Mucosa of stomach (tissue), 1 donor: Measurements from ENCODE around the gene LSM5.
"Not testable (repeated sequence)": the region's sequence is repeated elsewhere in the genome, so short reads cannot be mapped to it uniquely, and the experiment has no call there.

Experiments
- H3K27me3 ChIP-seq: one replicate; pipeline ENCODE4 v1.7.0; 2013; ENCODE audit warnings: mild to moderate bottlenecking, low read length; ENCODE audit not compliant: control insufficient read depth, insufficient read depth
- H3K36me3 ChIP-seq: one replicate; pipeline ENCODE4 v1.7.0; 2013; ENCODE audit warnings: low read length; ENCODE audit not compliant: control insufficient read depth, insufficient read depth
- H3K4me1 ChIP-seq: one replicate; pipeline ENCODE4 v1.7.0; 2013; ENCODE audit warnings: mild to moderate bottlenecking, low read length; ENCODE audit not compliant: control insufficient read depth, insufficient read depth
- H3K4me3 ChIP-seq: one replicate; pipeline ENCODE4 v1.7.0; 2013; ENCODE audit warnings: low read length
- H3K9ac ChIP-seq: one replicate; pipeline ENCODE4 v1.7.0; 2013; ENCODE audit warnings: mild to moderate bottlenecking, low read length, moderate library complexity
- H3K9me3 ChIP-seq: one replicate; pipeline ENCODE4 v1.7.0; 2013; ENCODE audit warnings: mild to moderate bottlenecking, low read length, moderate library complexity; ENCODE audit not compliant: control insufficient read depth
- donor health status: Pancreatic carcinoma.

Gene LSM5

DNA sequence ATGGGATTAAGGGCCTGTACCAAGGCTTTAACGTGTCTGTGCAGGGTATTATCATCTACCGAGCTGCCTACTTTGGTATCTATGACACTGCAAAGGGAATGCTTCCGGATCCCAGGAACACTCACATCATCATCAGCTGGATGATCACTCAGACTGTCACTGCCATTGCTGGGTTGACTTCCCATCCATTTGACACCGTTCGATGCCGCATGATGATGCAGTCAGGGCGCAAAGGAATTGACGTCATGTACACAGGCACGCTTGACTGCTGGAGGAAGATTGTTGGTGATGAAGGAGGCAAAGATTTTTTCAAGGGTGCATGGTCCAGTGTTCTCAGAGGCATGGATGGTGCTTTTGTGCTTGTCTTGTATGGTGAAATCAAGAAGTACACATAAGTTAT lies 18.2 kb downstream of the LSM5 start:
- Histone ChIP-seq H3K36me3 (no peaks in the 10 kb centered on the region), H3K4me3 (no peak overlapping the region), H3K9ac (no peak overlapping the region), H3K9me3 (no peaks in the 10 kb centered on the region), H3K27me3 (no peaks in the 10 kb centered on the region), H3K4me1 (no peaks in the 10 kb centered on the region)

DNA sequence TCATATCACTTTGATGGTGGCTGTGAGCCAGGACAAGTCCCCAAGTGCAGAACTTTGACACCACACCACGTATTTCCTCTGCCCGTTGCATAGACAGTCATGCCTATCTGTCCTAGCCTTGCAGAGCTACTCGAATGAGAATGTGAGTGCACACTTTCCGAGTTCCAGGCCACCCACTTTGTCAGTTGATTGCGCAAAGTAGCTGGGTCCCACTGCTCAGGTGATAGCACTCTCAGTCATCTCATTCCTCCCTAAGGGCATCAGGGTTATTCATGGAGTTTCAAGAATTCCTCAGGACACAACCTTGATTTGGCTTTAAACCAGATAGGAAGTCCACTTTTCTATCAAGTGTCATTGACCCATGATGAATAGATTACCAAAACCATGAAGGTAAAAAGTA lies 19.3 kb downstream of the LSM5 start:
- H3K27me3 ChIP-seq = no peaks in the 10 kb centered on the region
- H3K9me3 ChIP-seq = no peaks in the 10 kb centered on the region
- no peaks in the 10 kb centered on the region for H3K36me3 ChIP-seq
- H3K4me1 ChIP-seq = no peaks in the 10 kb centered on the region
- H3K4me3 ChIP-seq = no peak overlapping the region
- no peak overlapping the region for H3K9ac ChIP-seq

DNA sequence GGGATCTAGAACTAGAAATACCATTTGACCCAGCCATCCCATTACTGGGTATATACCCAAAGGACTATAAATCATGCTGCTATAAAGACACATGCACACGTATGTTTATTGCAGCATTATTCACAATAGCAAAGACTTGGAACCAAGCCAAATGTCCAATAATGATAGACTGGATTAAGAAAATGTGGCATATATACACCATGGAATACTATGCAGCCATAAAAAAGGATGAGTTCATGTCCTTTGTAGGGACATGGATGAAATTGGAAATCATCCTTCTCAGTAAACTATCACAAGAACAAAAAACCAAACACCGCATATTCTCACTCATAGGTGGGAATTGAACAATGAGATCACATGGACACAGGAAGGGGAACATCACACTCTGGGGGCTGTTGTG lies 20.2 kb downstream of the LSM5 start:
- H3K4me1 ChIP-seq, H3K36me3 ChIP-seq, H3K9ac ChIP-seq, H3K4me3 ChIP-seq, H3K27me3 ChIP-seq, H3K9me3 ChIP-seq: not testable (repeated sequence)

DNA sequence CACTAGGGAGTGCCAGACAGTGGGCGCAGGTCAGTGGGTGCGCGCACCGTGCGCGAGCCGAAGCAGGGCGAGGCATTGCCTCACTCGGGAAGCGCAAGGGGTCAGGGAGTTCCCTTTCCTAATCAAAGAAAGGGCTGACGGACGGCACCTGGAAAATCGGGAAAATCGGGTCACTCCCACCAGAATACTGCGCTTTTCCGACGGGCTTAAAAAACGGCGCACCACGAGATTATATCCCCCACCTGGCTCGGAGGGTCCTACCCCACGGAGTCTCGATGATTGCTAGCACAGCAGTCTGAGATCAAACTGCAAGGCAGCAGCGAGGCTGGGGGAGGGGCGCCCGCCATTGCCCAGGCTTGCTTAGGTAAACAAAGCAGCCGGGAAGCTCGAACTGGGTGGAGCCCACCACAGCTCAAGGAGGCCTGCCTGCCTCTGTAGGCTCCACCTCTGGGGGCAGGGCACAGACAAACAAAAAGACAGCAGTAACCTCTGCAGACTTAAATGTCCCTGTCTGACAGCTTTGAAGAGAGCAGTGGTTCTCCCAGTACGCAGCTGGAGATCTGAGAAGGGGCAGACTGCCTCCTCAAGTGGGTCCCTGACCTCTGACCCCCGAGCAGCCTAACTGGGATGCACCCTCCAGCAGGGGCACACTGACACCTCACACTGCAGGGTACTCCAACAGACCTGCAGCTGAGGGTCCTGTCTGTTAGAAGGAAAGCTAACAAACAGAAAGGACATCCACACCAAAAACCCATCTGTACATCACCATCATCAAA lies 25.4 kb downstream of the LSM5 start:
- H3K27me3 ChIP-seq, H3K9me3 ChIP-seq, H3K4me3 ChIP-seq: not testable (repeated sequence)

DNA sequence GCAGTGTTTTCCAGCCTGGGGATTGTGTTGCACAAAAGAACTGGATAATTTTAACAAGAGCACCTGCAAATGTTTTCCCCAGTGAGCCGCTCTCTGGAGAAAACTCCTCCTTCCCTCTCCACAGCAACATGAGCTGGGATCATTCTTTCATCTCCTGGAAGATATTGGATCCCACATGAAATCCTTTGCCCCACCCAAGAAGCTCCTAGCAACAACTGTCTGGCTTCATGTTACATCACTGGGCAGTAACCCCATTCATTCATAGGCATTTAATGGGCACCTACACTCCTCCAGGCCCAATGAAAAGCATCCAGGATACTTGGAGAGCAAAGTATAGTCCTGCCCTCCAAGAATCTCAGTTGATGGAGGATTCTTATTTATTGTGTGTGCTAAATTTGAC lies 27.2 kb downstream of the LSM5 start:
- Histone ChIP-seq H3K27me3 (no peaks in the 10 kb centered on the region), H3K9ac (no peak overlapping the region), H3K9me3 (no peaks in the 10 kb centered on the region), H3K4me1 (peaks cover 11% of the 10 kb centered on the region), H3K4me3 (no peak overlapping the region), H3K36me3 (no peaks in the 10 kb centered on the region)

More for the DNA sequence above, 25.4 kb downstream of the LSM5 start:
- not testable (repeated sequence) for H3K36me3 ChIP-seq, H3K9ac ChIP-seq
- peaks cover 11% of the 10 kb centered on the region for H3K4me1 ChIP-seq

DNA sequence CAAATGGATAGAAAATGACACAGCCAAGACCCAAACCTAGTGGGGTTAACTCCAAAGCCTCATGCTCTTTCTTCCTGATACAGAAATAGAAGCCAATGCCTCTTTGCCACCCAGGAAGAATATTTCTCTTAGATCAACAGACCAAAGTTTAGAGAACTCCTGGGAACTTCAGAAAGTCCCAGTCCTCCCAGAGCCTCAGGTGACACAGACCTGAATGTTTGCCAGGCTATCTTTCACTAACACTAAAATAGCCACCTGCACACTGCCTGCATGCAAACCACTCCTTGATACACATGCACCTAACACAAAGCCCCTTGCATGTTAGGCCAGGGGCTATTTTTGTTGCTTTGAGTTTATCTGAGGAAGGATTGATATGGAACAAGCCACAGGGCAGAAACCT lies 27.7 kb downstream of the LSM5 start:
- H3K27me3 ChIP-seq = no peaks in the 10 kb centered on the region
- H3K9ac ChIP-seq = no peak overlapping the region
- no peaks in the 10 kb centered on the region for H3K36me3 ChIP-seq
- no peaks in the 10 kb centered on the region for H3K9me3 ChIP-seq
- H3K4me3 ChIP-seq = no peak overlapping the region
- H3K4me1 ChIP-seq = peaks cover 11% of the 10 kb centered on the region

GRCh38 chr7:32461484-32461883 lies 28.7 kb downstream of the LSM5 start:
- no peaks in the 10 kb centered on the region for H3K36me3 ChIP-seq
- H3K4me3 ChIP-seq = no peak overlapping the region
- H3K4me1 ChIP-seq = peaks cover 11% of the 10 kb centered on the region
- H3K9me3 ChIP-seq = no peaks in the 10 kb centered on the region
- no peaks in the 10 kb centered on the region for H3K27me3 ChIP-seq
- H3K9ac ChIP-seq = no peak overlapping the region

- Histone ChIP-seq H3K9me3 (no peaks in the 10 kb centered on the region), H3K4me1 (peaks cover 11% of the 10 kb centered on the region), H3K9ac (no peak overlapping the region), H3K27me3 (no peaks in the 10 kb centered on the region), H3K4me3 (no peak overlapping the region), H3K36me3 (no peaks in the 10 kb centered on the region)
Observed at GRCh38 chr7:32459788-32460187, 30.4 kb downstream of the LSM5 start.

GRCh38 chr7:32458025-32458424 lies 32.2 kb downstream of the LSM5 start:
- no peak overlapping the region for H3K4me3 ChIP-seq
- no peak overlapping the region for H3K9ac ChIP-seq
- no peaks in the 10 kb centered on the region for H3K9me3 ChIP-seq
- H3K36me3 ChIP-seq = no peaks in the 10 kb centered on the region
- H3K27me3 ChIP-seq = no peaks in the 10 kb centered on the region
- H3K4me1 ChIP-seq = peaks cover 11% of the 10 kb centered on the region

DNA sequence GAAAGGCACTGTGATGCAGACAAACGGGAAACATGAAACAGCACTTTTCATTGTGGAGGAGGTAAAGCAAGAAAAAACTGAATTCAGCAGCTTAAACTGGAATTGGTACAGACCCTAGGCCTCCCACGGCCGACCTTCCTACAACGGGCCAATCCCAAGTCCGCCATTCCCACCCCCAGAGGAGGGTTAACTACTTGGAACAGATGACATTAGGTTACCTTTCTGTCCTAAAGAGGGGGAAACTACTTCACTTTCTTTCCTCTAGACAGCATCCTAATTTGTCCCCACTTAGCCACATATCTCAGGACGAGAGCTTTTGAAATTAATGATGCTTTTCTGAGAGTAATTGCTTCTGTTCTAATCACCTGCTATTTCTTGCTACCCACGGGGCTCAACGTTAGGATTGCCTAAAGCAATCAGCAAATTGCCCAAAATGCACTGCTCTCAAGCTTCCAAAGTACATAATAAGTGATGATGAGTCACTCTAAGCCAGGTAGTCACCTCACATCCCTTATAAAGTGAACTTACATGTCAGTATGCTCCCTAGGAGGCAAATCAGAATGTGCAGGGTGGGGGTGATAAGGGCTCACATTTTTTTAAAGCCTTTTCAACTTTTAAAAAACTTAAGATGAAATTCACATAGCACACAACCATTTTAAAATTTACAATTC lies 36.7 kb downstream of the LSM5 start:
- H3K27me3 ChIP-seq = no peaks in the 10 kb centered on the region
- no peaks in the 10 kb centered on the region for H3K36me3 ChIP-seq
- H3K9me3 ChIP-seq = no peaks in the 10 kb centered on the region
- H3K4me1 ChIP-seq = no peaks in the 10 kb centered on the region
- no peak overlapping the region for H3K9ac ChIP-seq
- no peak overlapping the region for H3K4me3 ChIP-seq

DNA sequence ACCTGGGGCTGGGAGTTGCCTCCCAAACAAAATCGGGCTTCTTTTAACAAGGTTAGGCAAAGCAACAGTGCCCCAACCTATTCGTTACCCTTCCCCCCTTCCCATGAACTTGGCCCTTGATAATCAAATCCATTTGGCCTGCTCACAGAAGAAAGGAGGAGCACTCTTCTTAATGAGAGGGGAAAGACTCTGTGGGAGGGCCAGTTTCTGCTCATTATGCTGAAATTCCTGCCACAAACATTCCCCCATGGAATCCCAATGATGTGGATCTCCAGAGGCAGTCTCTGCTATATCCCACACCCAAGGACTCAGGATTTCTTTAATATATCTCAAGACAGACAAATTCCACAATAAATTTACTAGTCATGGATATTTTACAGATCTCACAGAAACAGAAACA lies 43.0 kb downstream of the LSM5 start:
- Histone ChIP-seq H3K9ac (no peak overlapping the region), H3K4me3 (no peak overlapping the region), H3K9me3 (no peaks in the 10 kb centered on the region), H3K27me3 (no peaks in the 10 kb centered on the region), H3K36me3 (no peaks in the 10 kb centered on the region), H3K4me1 (no peaks in the 10 kb centered on the region)

GRCh38 chr7:32436146-32436928 lies 53.8 kb downstream of the LSM5 start:
- no peaks in the 10 kb centered on the region for H3K9me3 ChIP-seq
- no peak overlapping the region for H3K4me3 ChIP-seq
- H3K4me1 ChIP-seq = no peaks in the 10 kb centered on the region
- H3K27me3 ChIP-seq = no peaks in the 10 kb centered on the region
- H3K9ac ChIP-seq = no peak overlapping the region
- no peaks in the 10 kb centered on the region for H3K36me3 ChIP-seq
